ENCODE results near the gene TRIM56.

GRCh38 chr7:101119876-101120275 lies 34.6 kb downstream of the TRIM56 start:
- TF ChIP-seq EZH2 (IDR thresholded peaks at IDR 0.05; ENCODE audit: low read length, missing control alignments): no peak
- no peak for TF ChIP-seq CTCF (conservative IDR thresholded peaks at IDR 0.05 in 1 of 2, IDR thresholded peaks at IDR 0.05 in 1 of 2; ENCODE audit: low read depth in 1 of 2, low read length in 2 of 2)
